ENCODE data around the gene IQGAP2. TPM values are rescaled to one million over a fixed set of nuclear protein-coding genes. Genes with fewer than 3 reads are reported as not detected.

IQGAP2 gene
- total RNA-seq, 1 experiment from 2014 or later = 1.5 TPM

DNA sequence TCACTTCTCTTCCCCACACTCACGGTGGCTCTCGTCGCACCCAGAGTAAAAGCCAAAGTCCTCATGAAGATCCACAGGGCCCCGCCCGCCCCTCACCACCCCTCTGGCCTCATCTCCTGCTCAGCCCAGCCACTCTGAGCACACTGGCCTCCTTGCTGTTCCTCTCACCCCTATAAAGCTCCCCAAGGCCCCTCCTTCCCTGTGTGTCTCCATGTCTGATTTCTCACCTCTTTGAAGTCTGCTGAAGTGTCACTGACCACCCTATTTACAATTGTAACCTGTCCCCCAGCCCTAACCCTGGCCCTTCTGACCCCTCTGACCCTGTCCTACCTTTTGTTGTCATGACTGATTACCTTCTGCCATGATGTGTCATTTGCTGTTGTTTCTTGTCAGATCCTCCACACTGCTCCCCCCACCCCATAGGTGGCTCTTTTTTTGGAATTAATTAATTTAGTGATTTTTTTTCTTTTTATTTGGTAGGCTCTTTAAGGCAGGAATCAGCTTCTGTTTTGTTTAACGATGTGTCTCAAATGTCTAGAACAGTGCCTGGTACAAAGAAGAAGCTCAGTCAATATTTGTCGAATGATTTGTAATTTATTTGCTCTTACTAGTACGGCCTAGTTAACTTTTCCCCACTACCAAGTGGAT lies 90.2 kb downstream of the IQGAP2 start:
- Mint-ChIP-seq H3K27ac (ENCODE audit: low read depth, unreplicated experiment) (no peak overlapping the region), H3K4me3 (ENCODE audit: unreplicated experiment) (no peak overlapping the region), H3K27me3 (ENCODE audit: insufficient read depth, unreplicated experiment) (peaks cover 29% of the 10 kb centered on the region), H3K9me3 (ENCODE audit: unreplicated experiment) (no peaks in the 10 kb centered on the region), H3K4me1 (ENCODE audit: insufficient read depth, unreplicated experiment) (no peaks in the 10 kb centered on the region), H3K36me3 (ENCODE audit: insufficient read depth, unreplicated experiment) (no peaks in the 10 kb centered on the region)
- CTCF ChIA-PET = interaction anchor here (0.6 to 0.7 kb wide), 3 partner anchors 11 to 1648 kb away, joined by 3 to 4 read pairs (median 3); no protein-coding TSS in a partner anchor
- POLR2A ChIA-PET = no interaction called here
- intact Hi-C loops (cut with micrococcal nuclease) = no loop called here
- DNase-seq (ENCODE audit: unreplicated experiment) = no peak
- TF ChIP-seq, protein P1, sequence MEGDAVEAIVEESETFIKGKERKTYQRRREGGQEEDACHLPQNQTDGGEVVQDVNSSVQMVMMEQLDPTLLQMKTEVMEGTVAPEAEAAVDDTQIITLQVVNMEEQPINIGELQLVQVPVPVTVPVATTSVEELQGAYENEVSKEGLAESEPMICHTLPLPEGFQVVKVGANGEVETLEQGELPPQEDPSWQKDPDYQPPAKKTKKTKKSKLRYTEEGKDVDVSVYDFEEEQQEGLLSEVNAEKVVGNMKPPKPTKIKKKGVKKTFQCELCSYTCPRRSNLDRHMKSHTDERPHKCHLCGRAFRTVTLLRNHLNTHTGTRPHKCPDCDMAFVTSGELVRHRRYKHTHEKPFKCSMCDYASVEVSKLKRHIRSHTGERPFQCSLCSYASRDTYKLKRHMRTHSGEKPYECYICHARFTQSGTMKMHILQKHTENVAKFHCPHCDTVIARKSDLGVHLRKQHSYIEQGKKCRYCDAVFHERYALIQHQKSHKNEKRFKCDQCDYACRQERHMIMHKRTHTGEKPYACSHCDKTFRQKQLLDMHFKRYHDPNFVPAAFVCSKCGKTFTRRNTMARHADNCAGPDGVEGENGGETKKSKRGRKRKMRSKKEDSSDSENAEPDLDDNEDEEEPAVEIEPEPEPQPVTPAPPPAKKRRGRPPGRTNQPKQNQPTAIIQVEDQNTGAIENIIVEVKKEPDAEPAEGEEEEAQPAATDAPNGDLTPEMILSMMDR (IDR thresholded peaks at IDR 0.05; ENCODE audit: unreplicated experiment) = no peak
- BruUV-seq (replicated peaks) = no TSS peak

DNA sequence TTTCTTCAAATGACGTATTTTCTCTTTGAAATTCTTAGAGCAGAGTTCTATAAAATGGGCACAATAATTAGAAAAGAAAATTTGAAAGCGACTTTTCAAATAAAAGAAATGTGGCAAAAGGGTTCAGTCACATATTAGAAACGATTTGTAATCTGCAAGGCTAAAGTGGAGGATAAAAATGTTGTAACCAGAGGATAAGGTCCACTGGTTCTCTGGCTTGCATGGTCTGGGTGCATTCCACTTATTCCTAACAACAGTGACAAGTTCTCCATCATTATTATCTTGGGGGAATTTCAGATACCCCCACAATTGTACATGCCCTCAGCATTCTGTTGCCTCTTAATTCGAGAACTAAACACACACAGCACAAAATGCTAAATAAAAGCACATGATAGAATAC lies 91.1 kb downstream of the IQGAP2 start:
- no TSS peak for BruUV-seq (replicated peaks)
- H3K36me3 Mint-ChIP-seq (ENCODE audit: insufficient read depth, unreplicated experiment) = no peaks in the 10 kb centered on the region
- H3K4me1 Mint-ChIP-seq (ENCODE audit: insufficient read depth, unreplicated experiment) = no peaks in the 10 kb centered on the region
- TF ChIP-seq, protein P1 (IDR thresholded peaks at IDR 0.05; ENCODE audit: unreplicated experiment) = no peak
- H3K9me3 Mint-ChIP-seq (ENCODE audit: unreplicated experiment) = no peaks in the 10 kb centered on the region
- POLR2A ChIA-PET = no interaction called here
- CTCF ChIA-PET = no interaction called here
- no peak overlapping the region for H3K4me3 Mint-ChIP-seq (ENCODE audit: unreplicated experiment)
- no peak for DNase-seq (ENCODE audit: unreplicated experiment)
- intact Hi-C loops (cut with micrococcal nuclease) = no loop called here
- H3K27me3 Mint-ChIP-seq (ENCODE audit: insufficient read depth, unreplicated experiment) = peaks cover 35% of the 10 kb centered on the region
- no peak overlapping the region for H3K27ac Mint-ChIP-seq (ENCODE audit: low read depth, unreplicated experiment)

- no peaks in the 10 kb centered on the region for H3K9me3 Mint-ChIP-seq (ENCODE audit: unreplicated experiment)
- intact Hi-C loops (cut with micrococcal nuclease) = no loop called here
- no peak overlapping the region for H3K27ac Mint-ChIP-seq (ENCODE audit: low read depth, unreplicated experiment)
- ChIA-PET CTCF (no interaction called here), POLR2A (no interaction called here)
- no peak overlapping the region for H3K4me3 Mint-ChIP-seq (ENCODE audit: unreplicated experiment)
- peaks cover 28% of the 10 kb centered on the region for H3K27me3 Mint-ChIP-seq (ENCODE audit: insufficient read depth, unreplicated experiment)
- no peaks in the 10 kb centered on the region for H3K4me1 Mint-ChIP-seq (ENCODE audit: insufficient read depth, unreplicated experiment)
- no peak for DNase-seq (ENCODE audit: unreplicated experiment)
- BruUV-seq (replicated peaks) = no TSS peak
- no peaks in the 10 kb centered on the region for H3K36me3 Mint-ChIP-seq (ENCODE audit: insufficient read depth, unreplicated experiment)
- TF ChIP-seq, protein P1 (IDR thresholded peaks at IDR 0.05; ENCODE audit: unreplicated experiment) = no peak
Observed at GRCh38 chr5:76495870-76496269, 92.8 kb downstream of the IQGAP2 start.

GRCh38 chr5:76497065-76497460 lies 94.0 kb downstream of the IQGAP2 start:
- TF ChIP-seq, protein P1 (IDR thresholded peaks at IDR 0.05; ENCODE audit: unreplicated experiment) = no peak
- intact Hi-C loops (cut with micrococcal nuclease) = no loop called here
- ChIA-PET CTCF (no interaction called here), POLR2A (no interaction called here)
- no peaks in the 10 kb centered on the region for H3K36me3 Mint-ChIP-seq (ENCODE audit: insufficient read depth, unreplicated experiment)
- H3K9me3 Mint-ChIP-seq (ENCODE audit: unreplicated experiment) = no peaks in the 10 kb centered on the region
- no peak overlapping the region for H3K4me3 Mint-ChIP-seq (ENCODE audit: unreplicated experiment)
- H3K4me1 Mint-ChIP-seq (ENCODE audit: insufficient read depth, unreplicated experiment) = no peaks in the 10 kb centered on the region
- no TSS peak for BruUV-seq (replicated peaks)
- H3K27ac Mint-ChIP-seq (ENCODE audit: low read depth, unreplicated experiment) = no peak overlapping the region
- H3K27me3 Mint-ChIP-seq (ENCODE audit: insufficient read depth, unreplicated experiment) = peaks cover 20% of the 10 kb centered on the region
- DNase-seq (ENCODE audit: unreplicated experiment) = no peak
